GM19397 (cell line): ENCODE measurements around the gene TNNT2.

Experiments
- ATAC-seq: cut with Tn5 transposase; IDR thresholded peaks from one replicate; pipeline ENCODE4 v1.9.1; 2021; ENCODE audit warnings: mild to moderate bottlenecking, moderate library complexity; ENCODE audit not compliant: unreplicated experiment

TNNT2 gene

GRCh38 chr1:201357636-201358348 lies 19.7 kb downstream of the TNNT2 start:
- ATAC-seq: no peak

GRCh38 chr1:201357211-201357610 lies 20.3 kb downstream of the TNNT2 start:
- no peak for ATAC-seq

GRCh38 chr1:201356701-201357100 lies 20.8 kb downstream of the TNNT2 start:
- no peak for ATAC-seq

GRCh38 chr1:201356236-201356635 lies 21.2 kb downstream of the TNNT2 start:
- no peak for ATAC-seq

GRCh38 chr1:201355471-201355870 lies 22.0 kb downstream of the TNNT2 start:
- ATAC-seq: no peak

GRCh38 chr1:201354901-201355295 lies 22.6 kb downstream of the TNNT2 start:
- no peak for ATAC-seq

- ATAC-seq: no peak
These were observed 23.2 kb downstream of the TNNT2 start for GRCh38 chr1:201354151-201354900.

GRCh38 chr1:201353186-201353940 lies 24.1 kb downstream of the TNNT2 start:
- ATAC-seq: no peak

GRCh38 chr1:201351617-201352016 lies 25.9 kb downstream of the TNNT2 start:
- no peak for ATAC-seq

- ATAC-seq: no peak
These were observed 26.6 kb downstream of the TNNT2 start for GRCh38 chr1:201350884-201351283.

- no peak for ATAC-seq
These were observed 27.1 kb downstream of the TNNT2 start for GRCh38 chr1:201350361-201350725.

- no peak for ATAC-seq
These were observed 28.4 kb downstream of the TNNT2 start for GRCh38 chr1:201349092-201349491.

GRCh38 chr1:201348211-201348566 lies 29.3 kb downstream of the TNNT2 start:
- ATAC-seq: no peak

- ATAC-seq: no peak
These were observed 29.8 kb downstream of the TNNT2 start for GRCh38 chr1:201347498-201348210.

- no peak for ATAC-seq
These were observed 30.5 kb downstream of the TNNT2 start for GRCh38 chr1:201346987-201347386.

- ATAC-seq: no peak
These were observed 31.0 kb downstream of the TNNT2 start for GRCh38 chr1:201346337-201346939.

- no peak for ATAC-seq
These were observed 32.5 kb downstream of the TNNT2 start for GRCh38 chr1:201345081-201345355.

- ATAC-seq: no peak
These were observed 33.0 kb downstream of the TNNT2 start for GRCh38 chr1:201344206-201345080.

GRCh38 chr1:201341377-201341776 lies 36.1 kb downstream of the TNNT2 start:
- ATAC-seq: no peak
